ENCODE results near the gene FDXR. TPM values are rescaled to one million over a fixed set of nuclear protein-coding genes. Genes with fewer than 3 reads are reported as not detected.

FDXR gene
- total and polyA plus RNA-seq, 2 of the 8 experiments (the other 6 are each of a cell fraction or from before 2014, with no cell fraction given): 24.2 to 31.4 TPM

DNA sequence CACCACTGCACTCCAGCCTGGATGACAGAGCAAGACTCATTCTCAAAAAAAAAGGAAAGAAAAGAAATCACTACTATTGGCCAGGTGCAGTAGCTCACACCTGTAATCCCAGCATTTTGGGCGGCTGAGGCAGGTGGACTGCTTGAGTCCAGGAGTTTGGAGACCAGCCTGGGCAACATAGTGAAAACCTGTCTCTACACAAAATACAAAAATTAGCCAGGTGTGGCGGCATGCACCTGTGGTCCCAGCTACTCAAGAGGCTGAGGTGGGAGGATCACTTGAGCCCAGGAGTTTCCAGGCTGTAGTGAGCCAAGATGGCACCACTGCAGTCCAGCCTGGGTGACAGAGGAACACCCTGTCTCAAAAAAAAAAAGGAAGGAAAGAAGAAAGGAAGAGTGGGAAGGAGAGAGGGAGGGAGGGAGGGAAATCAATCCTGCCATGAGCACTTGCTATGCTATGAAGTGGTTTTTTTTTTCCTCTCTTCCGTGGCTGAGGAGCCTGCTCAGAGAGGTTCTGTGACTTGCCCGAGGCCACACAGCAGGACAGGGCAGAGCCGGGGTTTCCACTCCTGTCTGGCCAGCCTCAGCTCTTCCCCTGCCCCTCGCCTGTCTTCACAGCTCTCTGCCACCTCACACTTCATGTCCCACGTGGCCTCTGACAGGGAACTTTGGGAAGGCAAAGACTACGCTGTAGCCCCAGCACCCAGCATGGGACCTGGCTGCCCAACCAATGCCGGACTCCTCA, 24.0 kb downstream of the FDXR start:
- Histone ChIP-seq H2BK120ac (replicated peaks; ENCODE audit: low read depth, low read length) (no peak overlapping the region), H3K4me2 (ENCODE audit: insufficient read depth in 1 of 2, low read depth in 2 of 2, low read length in 2 of 2) (no peak overlapping the region), H3K23me2 (ENCODE audit: low read depth, low read length) (peaks cover 4% of the 10 kb centered on the region; the same call in 1 of the 2 replicates), H3K18ac (ENCODE audit: extremely low read depth, low read length) (no peak overlapping the region), H3K36me3 (ENCODE audit: control insufficient read depth in 2 of 4, insufficient read depth in 4 of 4, low read length in 3 of 4) (no peaks in the 10 kb centered on the region), H3K23ac (ENCODE audit: insufficient read length) (no peak overlapping the region), H3K27ac (ENCODE audit: low read depth, low read length) (no peak overlapping the region), H2AFZ (ENCODE audit: low read length) (no peak overlapping the region), H2BK5ac (ENCODE audit: low read depth, low read length) (no peak overlapping the region), H3K4me1 (replicated peaks in 1 of 4; ENCODE audit: control insufficient read depth in 3 of 4, insufficient read depth in 4 of 4, low read length in 3 of 4) (peaks cover 0 to 4% (median 3%) of the 10 kb centered on the region in 4 experiments; a peak in 5 of 7 replicates), H2BK15ac (ENCODE audit: low read length) (no peak overlapping the region), H2BK20ac (ENCODE audit: low read length) (no peak overlapping the region), H2BK12ac (ENCODE audit: low read depth, low read length) (no peak overlapping the region), H3K79me1 (ENCODE audit: low read depth, low read length) (no peaks in the 10 kb centered on the region), H3K9me3 (ENCODE audit: insufficient read depth in 2 of 2, low read depth in 1 of 2, low read length in 1 of 2) (no peaks in the 10 kb centered on the region; a peak in 1 of 4 replicates), H4K20me1 (replicated peaks in 1 of 2; ENCODE audit: control insufficient read depth in 1 of 2, insufficient read depth in 2 of 2, low read length in 2 of 2) (peaks cover 9 to 13% of the 10 kb centered on the region in 2 experiments), H2AK5ac (ENCODE audit: low read depth, low read length) (no peak overlapping the region), H4K91ac (replicated peaks; ENCODE audit: insufficient read length, low read length) (no peak overlapping the region), H4K8ac (ENCODE audit: extremely low read depth, insufficient read depth, low read length) (no peak overlapping the region), H3K4ac (replicated peaks; ENCODE audit: insufficient read length, low read depth, low read length) (no peak overlapping the region), H4K5ac (ENCODE audit: insufficient read length, low read depth, low read length) (no peak overlapping the region), H3K14ac (ENCODE audit: insufficient read length) (no peak overlapping the region), H3K56ac (replicated peaks; ENCODE audit: insufficient read length, low read depth, low read length) (no peak overlapping the region), H3K9ac (replicated peaks in 1 of 4; ENCODE audit: extremely low read depth in 1 of 4, low read depth in 3 of 4, low read length in 3 of 4) (no peak overlapping the region), H3K79me2 (ENCODE audit: control insufficient read depth in 1 of 2, insufficient read depth in 2 of 2, low read length in 2 of 2) (no peaks in the 10 kb centered on the region), H3K27me3 (replicated peaks in 1 of 4; ENCODE audit: control insufficient read depth in 3 of 4, extremely low read depth in 1 of 4, insufficient read depth in 3 of 4, low read length in 3 of 4) (peaks cover 22 to 88% (median 65%) of the 10 kb centered on the region in 4 experiments), H3K4me3 (ENCODE audit: extremely low read depth in 1 of 4, insufficient read depth in 2 of 4, low read depth in 3 of 4, low read length in 4 of 4) (no peak overlapping the region)
- FAIRE-seq (no peak), DNase-seq (ENCODE audit: low read depth in 1 of 2, low spot score in 2 of 2) (no peak)
- 76% methylated on average over 9 of the region's 9 CpGs; no CpG with 5 or more reads in 1 of the 2 experiments for WGBS, 2 experiments (ENCODE audit: extremely low coverage in 1 of 2, insufficient coverage in 1 of 2, insufficient read length in 1 of 2, insufficient replicate concordance in 2 of 2, low coverage in 1 of 2, low lambda C conversion rate in 2 of 2, missing lambda C conversion rate in 1 of 2)
- ChIA-PET POLR2A (ENCODE audit: partially characterized antibody) (interaction anchor here (1.3 kb wide), 1 partner anchor 24 kb away, joined by 4 read pairs; the partner anchor contains the start of gene FDXR), CTCF (ENCODE audit: partially characterized antibody) (interaction anchor here (1.1 to 99.6 kb wide), 3 partner anchors 5 to 112 kb away, joined by 3 to 2981 read pairs (median 2981); partner anchors contain the start of genes FDXR, GRIN2C and NAT9)
- no peak for TF ChIP-seq CHD2 (IDR thresholded peaks at IDR 0.05; ENCODE audit: low read length)
- no peak for TF ChIP-seq NANOG (IDR thresholded peaks at IDR 0.05; ENCODE audit: insufficient read depth, low read depth, low read length, poor library complexity, severe bottlenecking)
- TF ChIP-seq ASH2L (IDR thresholded peaks at IDR 0.05; ENCODE audit: low read length): no peak
- TF ChIP-seq SP4 (IDR thresholded peaks at IDR 0.05; ENCODE audit: low read length): no peak
- TF ChIP-seq ZNF274 (IDR thresholded peaks at IDR 0.05; ENCODE audit: borderline replicate concordance, extremely low read depth, low read length): no peak
- TF ChIP-seq BRCA1 (IDR thresholded peaks at IDR 0.05; ENCODE audit: low read depth, low read length): no peak
- TF ChIP-seq TAF7 (optimal IDR thresholded peaks at IDR 0.05; ENCODE audit: borderline replicate concordance, low read depth, low read length): no peak
- TF ChIP-seq BCL11A (IDR thresholded peaks at IDR 0.05; ENCODE audit: low read depth in 2 of 2, low read length in 2 of 2): no peak
- TF ChIP-seq SP1 (IDR thresholded peaks at IDR 0.05; ENCODE audit: low read depth, low read length): no peak

Measured in H1 (cell line).